Parietal lobe (tissue), 2 donors: ENCODE results near the gene PRDX3. TPM values are rescaled to one million over a fixed set of nuclear protein-coding genes. Genes with fewer than 3 reads are reported as not detected.

Source experiments
- small RNA-seq: library from RNA; depleted of rRNA; stranded (forward); fragments of <200 nt; gene quantifications from one replicate; pipeline ENCODE3, GENCODE V24; 2014; ENCODE audit warnings: low replicate concordance
- total RNA-seq: library from RNA; depleted of rRNA; stranded (reverse); fragments of >200 nt; gene quantifications from one replicate; pipeline ENCODE4 v1.2.3, GENCODE V29; 2014

PRDX3 gene
- total RNA-seq, result 84.8 TPM

DNA sequence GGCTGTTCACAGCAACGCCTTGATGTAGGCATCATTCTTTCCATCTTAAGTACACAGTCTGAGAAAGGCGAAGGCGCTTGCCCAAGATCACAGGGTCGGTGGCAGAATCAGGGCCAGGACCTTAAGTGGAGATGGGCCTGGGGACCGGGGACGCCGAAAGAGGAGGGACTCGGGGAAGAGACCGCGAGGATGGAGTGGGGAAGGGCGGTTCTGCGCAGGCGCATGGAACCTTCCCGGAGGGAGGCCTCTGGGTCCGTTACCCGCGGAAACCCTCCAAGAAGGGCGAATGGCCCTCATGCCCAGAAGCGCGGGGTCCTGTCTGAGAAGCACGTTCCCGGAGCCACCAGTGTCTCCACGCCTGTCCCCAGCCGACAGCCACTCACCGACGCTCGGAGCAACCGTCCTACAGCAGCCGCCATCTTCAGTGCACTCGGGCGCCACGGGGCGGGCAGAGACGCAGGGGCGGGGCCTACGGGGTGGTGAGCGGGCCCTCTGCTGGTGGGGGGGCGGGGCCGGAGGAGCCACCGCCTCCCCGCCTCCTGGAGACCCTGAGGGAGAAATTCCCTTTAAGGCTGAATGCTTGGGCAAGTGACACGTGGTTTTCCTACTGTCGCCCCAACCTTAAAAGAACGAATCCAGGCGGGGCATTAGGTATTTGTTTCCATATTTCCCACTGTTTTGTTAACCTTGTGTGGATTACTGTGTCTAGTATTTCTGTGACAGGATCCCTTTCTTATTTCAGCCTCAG is at the start of gene PRDX3:
PRDX3 (minus strand) TSS at position 441 of the 748 bp plus-strand sequence; CDS start at position 419, 22 bp downstream.

DNA sequence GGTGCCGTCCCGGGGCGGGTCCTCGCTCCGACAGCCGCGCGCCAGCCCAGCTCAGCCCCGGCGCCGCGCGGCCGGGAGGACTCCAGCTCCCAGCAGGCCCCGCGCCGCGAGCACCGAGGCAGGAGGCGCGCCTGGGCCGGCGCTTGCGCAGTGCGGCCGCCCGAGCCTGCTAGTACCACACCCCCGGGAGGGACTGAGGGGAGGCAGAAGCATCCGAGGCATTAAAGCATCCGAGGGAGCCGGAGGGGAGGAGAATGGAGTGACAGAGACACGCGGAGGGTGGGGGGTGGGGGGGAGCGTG is 28.7 kb upstream of the PRDX3 start, which contains the start of gene GRK5:
GRK5 (plus strand) TSS at position 206 of the 301 bp plus-strand sequence. CDS start 347 bp downstream, outside the sequence.

DNA sequence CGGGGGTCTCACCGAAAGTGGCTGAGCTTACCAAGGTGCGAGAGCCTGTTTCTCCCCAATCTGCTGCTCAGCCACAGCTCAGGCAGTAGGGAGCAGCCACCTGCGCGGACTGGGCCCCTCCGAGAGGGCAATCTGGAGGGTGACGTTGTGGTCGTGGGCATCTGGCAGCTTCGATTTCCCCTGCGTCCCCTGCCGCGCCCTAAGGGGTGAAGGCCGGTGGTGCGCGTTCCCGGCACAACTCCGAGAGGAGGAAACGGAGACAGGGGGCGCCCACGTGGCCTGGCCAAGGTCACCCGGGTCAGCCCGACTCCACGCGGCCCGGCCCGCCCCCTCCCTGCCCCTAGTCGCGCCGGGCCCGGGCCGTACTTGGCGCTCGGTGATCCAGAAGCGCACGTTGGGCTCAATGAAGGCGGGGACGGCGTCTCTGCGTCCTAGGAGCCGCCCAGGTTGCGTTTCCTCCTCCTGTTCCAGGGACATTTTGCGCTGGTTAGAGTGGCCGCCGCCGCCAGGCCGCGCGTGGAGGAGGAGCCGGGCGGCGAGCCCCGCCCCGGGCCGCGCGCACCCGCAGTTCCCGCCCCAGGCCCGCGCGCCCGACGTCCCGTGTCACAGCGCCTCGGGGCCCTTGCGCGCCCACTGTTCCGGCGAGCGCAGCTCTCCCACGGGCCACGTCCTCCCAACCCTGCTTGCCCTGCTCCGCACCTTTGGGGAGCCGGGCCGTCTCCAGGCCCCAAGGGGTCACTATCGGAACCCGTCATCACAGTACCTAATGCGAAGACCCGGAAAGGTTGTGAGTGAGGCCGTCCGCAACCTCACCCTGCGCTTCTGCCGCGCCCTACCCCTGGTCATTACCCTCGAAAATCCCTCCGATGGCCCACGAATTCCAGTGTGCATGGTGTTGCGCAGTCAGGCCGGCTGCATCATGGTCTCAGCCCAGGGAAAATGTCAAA is 13.2 kb downstream of the PRDX3 start, which contains the start of gene SFXN4:
SFXN4 (minus strand) TSS at position 544 of the 947 bp plus-strand sequence; CDS start at position 477, 67 bp downstream.

Small RNA genes within 50 kb of the gene (small RNA-seq; reads per million reads assigned to genes)
- gene RN7SL749P, result not detected

Other genes with a start within 250 kb of the PRDX3 start
- 2.8 TPM for gene NANOS1, start 149.1 kb downstream of the PRDX3 start, total RNA-seq
- 102 TPM for gene EIF3A, start 98.0 kb downstream of the PRDX3 start, total RNA-seq
- gene DENND10, start 74.7 kb downstream of the PRDX3 start, total RNA-seq, result 56.3 TPM
- gene SFXN4, start 13.1 kb downstream of the PRDX3 start, total RNA-seq, result 15.0 TPM
- gene GRK5, start 28.8 kb upstream of the PRDX3 start, total RNA-seq, result 14.7 TPM